ENCODE data around the gene CUEDC1. TPM values are rescaled to one million over a fixed set of nuclear protein-coding genes. Genes with fewer than 3 reads are reported as not detected.

The CUEDC1 gene
- total and polyA plus RNA-seq, 2 of the 13 experiments (the other 11 are each of a cell fraction or from before 2014, with no cell fraction given): 7.4 to 12.9 TPM

- TF ChIP-seq E2F2 (CRISPR knock-in tag; IDR thresholded peaks at IDR 0.05; ENCODE audit: borderline replicate concordance): no peak
- TF ChIP-seq ARID3A (IDR thresholded peaks at IDR 0.05; ENCODE audit: low read depth, low read length): peak; percentile 31; the same call in 1 of the 2 replicates
- peak; percentile 43; the same call in 1 of the 2 replicates for TF ChIP-seq ZNF878 (CRISPR knock-in tag; IDR thresholded peaks at IDR 0.05)
- TF ChIP-seq TFDP2 (CRISPR knock-in tag; IDR thresholded peaks at IDR 0.05): no peak
- peak; percentile 96 for TF ChIP-seq PAF1 (CRISPR knock-in tag; IDR thresholded peaks at IDR 0.05)
- TF ChIP-seq ZBED4 (CRISPR knock-in tag; IDR thresholded peaks at IDR 0.05; ENCODE audit: borderline replicate concordance): peak; percentile 36; the same call in 1 of the 2 replicates
- TF ChIP-seq ZBTB37 (CRISPR knock-in tag; IDR thresholded peaks at IDR 0.05): no peak
- no peak for TF ChIP-seq ATF3 (CRISPR knock-in tag; IDR thresholded peaks at IDR 0.05)
- TF ChIP-seq RBM39 (IDR thresholded peaks at IDR 0.05; ENCODE audit: low read depth, low read length, poor library complexity, severe bottlenecking): no peak
- TF ChIP-seq ETV5 (CRISPR knock-in tag; IDR thresholded peaks at IDR 0.05; ENCODE audit: borderline replicate concordance): peak; percentile 26; the same call in 1 of the 2 replicates
- no peak for TF ChIP-seq RNF2 (conservative IDR thresholded peaks at IDR 0.05; ENCODE audit: low read depth)
- TF ChIP-seq SAFB2 (CRISPR knock-in tag; IDR thresholded peaks at IDR 0.05; ENCODE audit: borderline replicate concordance, low read depth): no peak
- TF ChIP-seq YEATS4 (CRISPR knock-in tag; IDR thresholded peaks at IDR 0.05; ENCODE audit: borderline replicate concordance): no peak
- TF ChIP-seq ZNF543 (CRISPR knock-in tag; IDR thresholded peaks at IDR 0.05): no peak
- TF ChIP-seq MTERF4 (CRISPR knock-in tag; IDR thresholded peaks at IDR 0.05): no peak
- peak; percentile 35; the same call in 1 of the 2 replicates for TF ChIP-seq BCL6 (CRISPR knock-in tag; IDR thresholded peaks at IDR 0.05)
- no peak for TF ChIP-seq GZF1 (CRISPR knock-in tag; IDR thresholded peaks at IDR 0.05)
Observed at GRCh38 chr17:57995076-57995956, 40.1 kb upstream of the CUEDC1 start (continued).

All from HepG2 (cell line).